ENCODE data around the gene SLC4A2. TPM values are rescaled to one million over a fixed set of nuclear protein-coding genes. Genes with fewer than 3 reads are reported as not detected.

SLC4A2 gene
- total and polyA plus RNA-seq, 2 of the 8 experiments (the other 6 are each of a cell fraction or from before 2014, with no cell fraction given) = 72.6 to 147 TPM

- TF ChIP-seq EGR1 (IDR thresholded peaks at IDR 0.05; ENCODE audit: borderline replicate concordance, low read depth, low read length) (peak; percentile 40; the same call in 1 of the 2 replicates), SIN3A (conservative IDR thresholded peaks at IDR 0.05 in 1 of 2, IDR thresholded peaks at IDR 0.05 in 1 of 2; ENCODE audit: low read depth in 1 of 2, low read length in 2 of 2) (peak; percentile 98 to 99), CREB1 (IDR thresholded peaks at IDR 0.05) (peak; percentile 72; the same call in 1 of the 2 replicates), SP2 (IDR thresholded peaks at IDR 0.05; ENCODE audit: low read length) (no peak), RXRA (IDR thresholded peaks at IDR 0.05; ENCODE audit: insufficient read depth, low read depth, low read length) (no peak), EP300 (IDR thresholded peaks at IDR 0.05; ENCODE audit: borderline replicate concordance in 1 of 2, low read depth in 2 of 2, low read length in 2 of 2) (peak in 1 of 2 experiments; percentile 79; a peak in 2 of 3 replicates), FOSL1 (IDR thresholded peaks at IDR 0.05; ENCODE audit: insufficient read depth, low read depth, low read length) (no peak), HDAC2 (IDR thresholded peaks at IDR 0.05; ENCODE audit: borderline replicate concordance in 1 of 2, low read depth in 2 of 2, low read length in 2 of 2) (peak; percentile 60 to 74; a peak in 1 of 4 replicates), KDM5A (IDR thresholded peaks at IDR 0.05; ENCODE audit: low read length) (no peak), PHF8 (conservative IDR thresholded peaks at IDR 0.05; ENCODE audit: low read depth, low read length) (no peak), MAFK (IDR thresholded peaks at IDR 0.05; ENCODE audit: low read depth, low read length) (no peak), SUZ12 (IDR thresholded peaks at IDR 0.05; ENCODE audit: low read length) (0 out of 2 replicates have a peak, but pooled peaks have one; percentile 15), E2F6 (IDR thresholded peaks at IDR 0.05) (peak; percentile 94)
Observed at GRCh38 chr7:151051108-151051507, 8.3 kb upstream of the SLC4A2 start (continued).

Measured in H1 (cell line).